Testis (tissue), 3 donors: ENCODE measurements around the gene CELSR1. TPM values are rescaled to one million over a fixed set of nuclear protein-coding genes. Genes with fewer than 3 reads are reported as not detected.

Experiments
- DNase-seq: peaks from one replicate; pipeline ENCODE4 v3.0.0-alpha.2; 2019
- H3K27ac ChIP-seq, 2 donors: fragments of 200-600 bp; sonication (generic); one replicate each; pipeline ENCODE4 v1.5.1; 2019
- H3K27me3 ChIP-seq: fragments of 200-600 bp; sonication (generic); one replicate; pipeline ENCODE4 v1.5.1; 2019
- H3K36me3 ChIP-seq: fragments of 200-600 bp; sonication (generic); one replicate; pipeline ENCODE4 v1.5.1; 2017; ENCODE audit warnings: low read depth; ENCODE audit errors: missing control alignments
- H3K4me1 ChIP-seq: fragments of 200-600 bp; sonication (generic); one replicate; pipeline ENCODE4 v1.5.1; 2019
- H3K4me3 ChIP-seq, 2 donors: fragments of 200-600 bp; sonication (generic); one replicate each; pipeline ENCODE4 v1.5.1; 2017 to 2019
- H3K9me3 ChIP-seq: fragments of 200-600 bp; sonication (generic); one replicate; pipeline ENCODE4 v1.5.1; 2017
- POLR2A ChIP-seq: fragments of 450-650 bp; IDR thresholded peaks from one replicate; pipeline ENCODE4 v1.6.1; 2017; ENCODE audit warnings: antibody characterized with exemption, mild to moderate bottlenecking, moderate library complexity
- WGBS, 2 donors: methylation state at CpG; one replicate each; pipeline ENCODE4 v1.1.5; 2018; 5-methylcytosine and 5-hydroxymethylcytosine counted together
- intact Hi-C: fragments of 100-400 bp; cut with DNase I; formaldehyde crosslinking; loops from one replicate; pipeline ENCODE4 v1.15.1; 2023; ENCODE audit warnings: low total_unique reads
- polyA plus RNA-seq: library from polyadenylated mRNA; stranded (reverse); fragments of 350-450 nt; fragmentation: Illumina TruSeq; extraction: RNeasy Lipid Tissue Mini Kit (QIAGEN cat#74804); gene quantifications from one replicate; pipeline ENCODE4 v1.2.3, GENCODE V29; 2014; ENCODE audit warnings: low read depth, low replicate concordance; ENCODE audit not compliant: insufficient read depth
- total RNA-seq, 2 donors: library from RNA; depleted of rRNA; stranded (reverse); fragments of >200 nt; gene quantifications; one replicate each; pipeline ENCODE4 v1.2.3, GENCODE V29; 2016
- TF ChIP-seq, protein P1 (sequence below), 3 experiments: fragments of 450-650 bp in 2 of 3; fragments of 200-600 bp in 1 of 3; sonication (generic) in 1 of 3; IDR thresholded peaks; one replicate each; pipeline ENCODE4 v1.5.1; 2016 to 2019; ENCODE audit warnings: antibody characterized with exemption in 3 of 3, mild to moderate bottlenecking in 2 of 3, moderate library complexity in 1 of 3

CELSR1 gene
- total and polyA plus RNA-seq, 3 donors from 2014 or later: 5.6 to 21.5 (median 13.8) TPM

DNA sequence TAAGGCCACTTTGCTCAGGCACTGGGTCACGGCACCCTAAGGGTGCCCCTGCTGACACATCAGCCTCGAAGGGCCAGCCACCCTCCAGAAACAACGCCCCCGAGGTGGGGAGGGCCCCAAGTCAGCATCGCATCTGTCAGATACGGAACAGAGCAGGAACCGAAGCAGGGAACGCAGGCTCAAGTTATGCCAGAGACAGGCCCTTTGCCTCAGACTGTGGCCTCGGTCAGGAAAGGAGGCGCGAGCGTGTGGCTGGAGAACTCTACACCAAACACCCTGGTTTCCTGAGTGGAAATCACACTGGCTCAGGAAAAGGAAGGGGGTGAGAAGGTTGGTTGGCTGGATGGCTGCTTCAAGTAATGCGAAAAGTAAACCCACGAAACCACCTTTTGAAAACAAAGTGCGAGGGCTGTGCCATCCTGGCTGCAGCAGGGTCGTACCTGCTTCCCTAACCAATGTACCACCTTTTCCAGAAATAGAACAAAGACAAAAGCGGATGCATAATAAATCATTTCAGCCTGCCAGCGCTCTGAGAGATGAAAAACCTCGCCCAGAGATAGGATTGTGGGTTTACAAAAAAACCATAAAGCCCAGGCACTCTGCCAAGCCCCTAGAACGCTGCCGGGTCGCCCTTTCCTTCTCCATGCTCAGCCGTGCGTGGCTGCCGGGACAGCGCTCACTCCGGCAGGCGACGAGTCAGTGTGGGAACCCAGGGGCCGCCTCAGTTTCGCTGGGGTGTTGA lies 163.3 kb downstream of the CELSR1 start:
- 41 to 54% methylated on average over 31 of the region's 31 CpGs for WGBS, 2 donors
- Histone ChIP-seq H3K4me1 (no peaks in the 10 kb centered on the region), H3K4me3 (peak overlapping the region in 1 of 2 donors; percentile 41), H3K27me3 (no peaks in the 10 kb centered on the region), H3K27ac (no peak overlapping the region), H3K9me3 (no peaks in the 10 kb centered on the region), H3K36me3 (no peaks in the 10 kb centered on the region)
- intact Hi-C loops: no loop called here
- DNase-seq: no peak
- TF ChIP-seq, protein P1, sequence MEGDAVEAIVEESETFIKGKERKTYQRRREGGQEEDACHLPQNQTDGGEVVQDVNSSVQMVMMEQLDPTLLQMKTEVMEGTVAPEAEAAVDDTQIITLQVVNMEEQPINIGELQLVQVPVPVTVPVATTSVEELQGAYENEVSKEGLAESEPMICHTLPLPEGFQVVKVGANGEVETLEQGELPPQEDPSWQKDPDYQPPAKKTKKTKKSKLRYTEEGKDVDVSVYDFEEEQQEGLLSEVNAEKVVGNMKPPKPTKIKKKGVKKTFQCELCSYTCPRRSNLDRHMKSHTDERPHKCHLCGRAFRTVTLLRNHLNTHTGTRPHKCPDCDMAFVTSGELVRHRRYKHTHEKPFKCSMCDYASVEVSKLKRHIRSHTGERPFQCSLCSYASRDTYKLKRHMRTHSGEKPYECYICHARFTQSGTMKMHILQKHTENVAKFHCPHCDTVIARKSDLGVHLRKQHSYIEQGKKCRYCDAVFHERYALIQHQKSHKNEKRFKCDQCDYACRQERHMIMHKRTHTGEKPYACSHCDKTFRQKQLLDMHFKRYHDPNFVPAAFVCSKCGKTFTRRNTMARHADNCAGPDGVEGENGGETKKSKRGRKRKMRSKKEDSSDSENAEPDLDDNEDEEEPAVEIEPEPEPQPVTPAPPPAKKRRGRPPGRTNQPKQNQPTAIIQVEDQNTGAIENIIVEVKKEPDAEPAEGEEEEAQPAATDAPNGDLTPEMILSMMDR (IDR thresholded peaks at IDR 0.05): no peak
- TF ChIP-seq POLR2A: no peak

GRCh38 chr22:46373159-46373558 lies 164.3 kb downstream of the CELSR1 start:
- Histone ChIP-seq H3K4me1 (no peaks in the 10 kb centered on the region), H3K9me3 (no peaks in the 10 kb centered on the region), H3K27ac (no peak overlapping the region), H3K27me3 (no peaks in the 10 kb centered on the region), H3K4me3 (no peak overlapping the region), H3K36me3 (no peaks in the 10 kb centered on the region)
- no peak for DNase-seq
- intact Hi-C loops: no loop called here
- TF ChIP-seq, protein P1 (IDR thresholded peaks at IDR 0.05): no peak
- no peak for TF ChIP-seq POLR2A
- 67 to 75% methylated on average over 1 to 8 of the region's 8 CpGs for WGBS, 2 donors

DNA sequence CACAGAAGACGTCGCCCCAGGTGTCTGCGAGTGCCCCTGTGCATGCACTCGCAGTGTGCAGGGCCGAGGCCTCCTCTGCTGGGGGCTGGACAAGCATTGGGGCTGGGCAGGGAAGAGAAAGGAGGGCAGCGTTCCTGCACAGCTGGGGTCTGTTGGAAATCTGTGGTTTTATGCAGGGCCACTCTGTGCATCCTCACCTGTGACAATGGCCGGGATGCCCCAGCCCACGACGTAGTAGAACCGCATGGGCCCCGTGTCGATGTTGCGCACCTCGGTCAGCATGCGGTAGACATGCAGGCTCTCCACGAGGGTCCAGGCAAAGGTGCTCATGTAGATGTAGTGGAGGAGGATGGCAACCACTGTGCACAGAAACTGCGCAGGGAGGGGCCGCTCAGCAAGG lies 164.7 kb downstream of the CELSR1 start:
- Histone ChIP-seq H3K4me3 (no peak overlapping the region), H3K4me1 (no peaks in the 10 kb centered on the region), H3K9me3 (no peaks in the 10 kb centered on the region), H3K36me3 (no peaks in the 10 kb centered on the region), H3K27me3 (no peaks in the 10 kb centered on the region), H3K27ac (no peak overlapping the region)
- TF ChIP-seq, protein P1 (IDR thresholded peaks at IDR 0.05): no peak
- no peak for TF ChIP-seq POLR2A
- no peak for DNase-seq
- 90 to 91% methylated on average over 14 to 18 of the region's 18 CpGs for whole genome bisulfite sequencing, 2 donors
- intact Hi-C loops: no loop called here

GRCh38 chr22:46371623-46372226 lies 165.7 kb downstream of the CELSR1 start:
- Histone ChIP-seq H3K27ac (no peak overlapping the region), H3K36me3 (no peaks in the 10 kb centered on the region), H3K4me3 (no peak overlapping the region), H3K4me1 (no peaks in the 10 kb centered on the region), H3K27me3 (no peaks in the 10 kb centered on the region), H3K9me3 (no peaks in the 10 kb centered on the region)
- TF ChIP-seq, protein P1 (IDR thresholded peaks at IDR 0.05): no peak
- TF ChIP-seq POLR2A: no peak
- 83 to 95% methylated on average over 2 of the region's 2 CpGs for WGBS, 2 donors
- no peak for DNase-seq
- intact Hi-C loops: no loop called here
